GM12878 (cell line): ENCODE measurements around the gene CRAMP1. TPM values are rescaled to one million over a fixed set of nuclear protein-coding genes. Genes with fewer than 3 reads are reported as not detected.

ENCODE experiments used
- EP300 ChIP-seq, 2 experiments: fragments of 150-350 bp in 1 of 2; IDR thresholded peaks; 2 replicates each; pipeline ENCODE4 v1.6.1; 2011 to 2012; ENCODE audit warnings: low read depth in 2 of 2, low read length in 2 of 2, borderline replicate concordance in 1 of 2, improper control_type of control experiment in 1 of 2, inconsistent platforms in 1 of 2; ENCODE audit not compliant: control insufficient read depth in 1 of 2
- PAX8 ChIP-seq: fragments of 450-650 bp; IDR thresholded peaks from 2 replicates; pipeline ENCODE4 v1.6.1; 2017; ENCODE audit warnings: mild to moderate bottlenecking, moderate library complexity
- POLR2AphosphoS2 ChIP-seq: IDR thresholded peaks from 2 replicates; pipeline ENCODE4 v1.6.1; 2011; ENCODE audit warnings: low read depth, mild to moderate bottlenecking, low read length, improper control_type of control experiment, moderate library complexity
- STAT1 ChIP-seq: fragments of 450-650 bp; conservative IDR thresholded peaks from 2 replicates; pipeline ENCODE4 v1.6.1; 2014; ENCODE audit warnings: antibody characterized with exemption, mild to moderate bottlenecking
- ZZZ3 ChIP-seq: IDR thresholded peaks from 2 replicates; pipeline ENCODE4 v1.6.1; 2011; ENCODE audit warnings: low read depth; ENCODE audit not compliant: control insufficient read depth, insufficient read length
- polyA plus RNA-seq, 11 experiments: library from polyadenylated mRNA; depleted of rRNA in 4 of 11; unstranded in 6 of 11; stranded (reverse) in 5 of 11; fragments of >200 nt; fragmentation: Nextera tagmentation in 4 of 11; fragmentation: Illumina TruSeq in 1 of 11; extraction: Ambion mirVana in 4 of 11; extraction: Trizol in 1 of 11; gene quantifications; 1 replicate in 1 of 11; 2 replicates in 10 of 11; pipeline versions ENCODE4 v1.2.1 to v1.2.3, GENCODE V29; 2011 to 2016; ENCODE audit warnings: inconsistent platforms in 2 of 11, missing spikeins in 2 of 11, low read depth in 1 of 11
- total RNA-seq, 4 experiments: library from RNA; depleted of rRNA in 3 of 4; stranded (reverse); fragments of >200 nt in 3 of 4; fragmentation: Illumina TruSeq in 1 of 4; extraction: Trizol in 1 of 4; gene quantifications; 2 replicates each; pipeline versions ENCODE4 v1.2.1 to v1.2.3, GENCODE V29; 2013 to 2021
- TF ChIP-seq, protein P1 (sequence below): fragments of 450-650 bp; IDR thresholded peaks from 2 replicates; pipeline ENCODE4 v1.6.1; 2018; ENCODE audit warnings: mild to moderate bottlenecking, low read depth, moderate library complexity; ENCODE audit not compliant: partially characterized antibody
- TF ChIP-seq, protein P2 (sequence below): fragments of 450-650 bp; formaldehyde crosslinking; IDR thresholded peaks from 2 replicates; pipeline ENCODE4 v1.4.0; 2022; ENCODE audit warnings: mild to moderate bottlenecking, moderate library complexity

The CRAMP1 gene
- total and polyA plus RNA-seq, 10 of the 15 experiments (the other 5 are each of a cell fraction or from before 2014, with no cell fraction given), result 0.37 to 9.8 (median 3.9) TPM

DNA sequence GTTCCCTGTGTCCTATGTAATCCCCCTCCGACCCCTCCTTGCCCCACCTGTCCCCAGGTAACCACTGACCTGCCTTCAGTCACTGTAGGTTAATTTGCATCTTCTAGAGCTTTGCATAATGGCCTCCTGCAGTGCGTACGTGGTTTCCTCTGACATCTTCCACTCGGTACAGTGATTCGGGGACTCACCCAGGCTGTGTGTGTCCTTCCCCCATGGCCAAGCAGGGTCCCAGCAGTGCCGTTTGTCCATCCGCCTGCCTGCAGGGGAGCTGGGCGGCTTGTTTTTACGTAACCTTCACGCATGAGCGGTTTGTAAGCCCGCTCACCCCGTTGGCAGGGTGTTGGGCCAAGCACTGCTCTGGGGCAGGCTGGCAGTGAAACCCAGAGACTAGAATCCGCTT is 101.8 kb downstream of the CRAMP1 start (continued):
- TF ChIP-seq EP300 (IDR thresholded peaks at IDR 0.05; ENCODE audit: borderline replicate concordance in 1 of 2, control insufficient read depth in 1 of 2, low read depth in 2 of 2, low read length in 2 of 2), result no peak
- TF ChIP-seq PAX8, result peak; percentile 65; the same call in 1 of the 2 replicates
- no peak for TF ChIP-seq STAT1
- TF ChIP-seq ZZZ3, result no peak
- TF ChIP-seq, protein P1, sequence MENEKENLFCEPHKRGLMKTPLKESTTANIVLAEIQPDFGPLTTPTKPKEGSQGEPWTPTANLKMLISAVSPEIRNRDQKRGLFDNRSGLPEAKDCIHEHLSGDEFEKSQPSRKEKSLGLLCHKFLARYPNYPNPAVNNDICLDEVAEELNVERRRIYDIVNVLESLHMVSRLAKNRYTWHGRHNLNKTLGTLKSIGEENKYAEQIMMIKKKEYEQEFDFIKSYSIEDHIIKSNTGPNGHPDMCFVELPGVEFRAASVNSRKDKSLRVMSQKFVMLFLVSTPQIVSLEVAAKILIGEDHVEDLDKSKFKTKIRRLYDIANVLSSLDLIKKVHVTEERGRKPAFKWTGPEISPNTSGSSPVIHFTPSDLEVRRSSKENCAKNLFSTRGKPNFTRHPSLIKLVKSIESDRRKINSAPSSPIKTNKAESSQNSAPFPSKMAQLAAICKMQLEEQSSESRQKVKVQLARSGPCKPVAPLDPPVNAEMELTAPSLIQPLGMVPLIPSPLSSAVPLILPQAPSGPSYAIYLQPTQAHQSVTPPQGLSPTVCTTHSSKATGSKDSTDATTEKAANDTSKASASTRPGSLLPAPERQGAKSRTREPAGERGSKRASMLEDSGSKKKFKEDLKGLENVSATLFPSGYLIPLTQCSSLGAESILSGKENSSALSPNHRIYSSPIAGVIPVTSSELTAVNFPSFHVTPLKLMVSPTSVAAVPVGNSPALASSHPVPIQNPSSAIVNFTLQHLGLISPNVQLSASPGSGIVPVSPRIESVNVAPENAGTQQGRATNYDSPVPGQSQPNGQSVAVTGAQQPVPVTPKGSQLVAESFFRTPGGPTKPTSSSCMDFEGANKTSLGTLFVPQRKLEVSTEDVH, result no peak
- TF ChIP-seq, protein P2, sequence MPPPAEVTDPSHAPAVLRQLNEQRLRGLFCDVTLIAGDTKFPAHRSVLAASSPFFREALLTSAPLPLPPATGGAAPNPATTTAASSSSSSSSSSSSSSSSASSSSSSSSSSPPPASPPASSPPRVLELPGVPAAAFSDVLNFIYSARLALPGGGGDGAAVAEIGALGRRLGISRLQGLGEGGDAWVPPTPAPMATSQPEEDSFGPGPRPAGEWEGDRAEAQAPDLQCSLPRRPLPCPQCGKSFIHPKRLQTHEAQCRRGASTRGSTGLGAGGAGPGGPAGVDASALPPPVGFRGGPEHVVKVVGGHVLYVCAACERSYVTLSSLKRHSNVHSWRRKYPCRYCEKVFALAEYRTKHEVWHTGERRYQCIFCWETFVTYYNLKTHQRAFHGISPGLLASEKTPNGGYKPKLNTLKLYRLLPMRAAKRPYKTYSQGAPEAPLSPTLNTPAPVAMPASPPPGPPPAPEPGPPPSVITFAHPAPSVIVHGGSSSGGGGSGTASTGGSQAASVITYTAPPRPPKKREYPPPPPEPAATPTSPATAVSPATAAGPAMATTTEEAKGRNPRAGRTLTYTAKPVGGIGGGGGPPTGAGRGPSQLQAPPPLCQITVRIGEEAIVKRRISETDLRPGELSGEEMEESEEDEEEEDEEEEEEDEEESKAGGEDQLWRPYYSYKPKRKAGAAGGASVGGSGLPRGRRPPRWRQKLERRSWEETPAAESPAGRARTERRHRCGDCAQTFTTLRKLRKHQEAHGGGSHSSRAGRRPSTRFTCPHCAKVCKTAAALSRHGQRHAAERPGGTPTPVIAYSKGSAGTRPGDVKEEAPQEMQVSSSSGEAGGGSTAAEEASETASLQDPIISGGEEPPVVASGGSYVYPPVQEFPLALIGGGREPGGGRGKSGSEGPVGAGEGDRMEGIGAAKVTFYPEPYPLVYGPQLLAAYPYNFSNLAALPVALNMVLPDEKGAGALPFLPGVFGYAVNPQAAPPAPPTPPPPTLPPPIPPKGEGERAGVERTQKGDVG (CRISPR knock-in tag), result no peak
- TF ChIP-seq POLR2AphosphoS2, result no peak
